HG02884 (cell line): Measurements from ENCODE around the gene ZMPSTE24.
A peak's percentile ranks its signal among the peaks of the same experiment; 100 is the strongest.

Source experiments
- ATAC-seq: cut with Tn5 transposase; IDR thresholded peaks from one replicate; pipeline ENCODE4 v1.9.1; 2021; ENCODE audit warnings: mild to moderate bottlenecking, moderate library complexity; ENCODE audit not compliant: unreplicated experiment

ZMPSTE24 gene

GRCh38 chr1:40257313-40257687 is 736 bp upstream of the ZMPSTE24 start:
- ATAC-seq = peak; percentile 10

DNA sequence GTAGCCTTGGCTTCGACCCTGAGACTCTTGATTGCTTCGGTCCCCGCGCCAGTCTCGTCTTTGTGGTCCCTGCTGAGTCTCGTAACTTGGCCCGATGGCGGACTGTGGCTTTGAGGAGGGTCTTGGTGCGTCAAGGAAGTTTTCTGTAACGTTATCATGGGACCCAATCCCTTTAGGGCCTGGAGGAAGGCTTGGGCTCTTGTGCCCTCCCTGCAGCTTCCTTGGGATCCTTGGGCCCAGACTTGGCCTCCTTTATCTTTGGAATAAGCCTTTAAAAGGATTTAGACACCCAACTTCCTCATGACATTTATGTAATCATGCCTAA is 371 bp downstream of the ZMPSTE24 start:
- ATAC-seq = no peak

DNA sequence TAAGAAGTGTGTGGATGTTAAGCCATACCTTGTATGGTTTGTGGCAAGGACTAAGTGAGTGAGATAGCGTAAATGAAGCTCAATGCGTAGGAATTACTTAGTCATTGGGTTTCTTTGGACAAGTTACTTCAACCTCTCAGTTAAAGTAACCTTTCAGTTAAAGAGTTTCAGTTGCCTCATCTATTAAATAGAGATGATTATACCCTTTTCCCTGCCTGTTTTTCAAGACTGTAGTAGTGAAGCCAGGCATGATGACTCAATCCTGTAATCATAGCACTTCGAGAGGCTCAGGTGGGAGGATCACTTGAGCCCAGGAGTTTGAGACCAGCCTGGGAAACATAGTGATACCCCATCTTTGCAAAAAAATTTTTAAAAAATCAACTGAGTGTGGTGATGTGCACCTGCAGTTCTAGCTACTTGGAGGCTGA is 6.3 kb downstream of the ZMPSTE24 start:
- ATAC-seq = no peak

- no peak for ATAC-seq
These were observed 7.3 kb downstream of the ZMPSTE24 start for GRCh38 chr1:40265298-40265697.

DNA sequence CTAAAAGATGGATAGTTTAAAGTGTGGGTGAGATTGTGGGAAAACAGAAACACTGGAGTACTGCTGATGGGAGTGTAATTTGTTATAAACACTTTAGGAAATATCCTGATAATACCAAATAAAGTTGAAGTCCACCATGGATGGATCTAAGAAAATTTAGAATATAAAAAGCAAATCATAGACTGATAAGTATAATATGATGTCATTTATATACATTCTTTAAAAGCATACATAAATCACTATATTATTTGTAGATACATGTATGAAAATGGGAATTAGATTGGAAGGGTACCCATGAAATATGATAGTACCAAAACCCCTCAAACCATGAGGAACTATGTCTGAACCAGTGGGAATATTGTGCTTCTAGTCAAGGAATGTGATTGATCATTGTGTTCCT is 7.9 kb downstream of the ZMPSTE24 start:
- no peak for ATAC-seq

- no peak for ATAC-seq
These were observed 8.9 kb downstream of the ZMPSTE24 start for GRCh38 chr1:40266786-40267535.

GRCh38 chr1:40267767-40268187 is 9.7 kb downstream of the ZMPSTE24 start:
- no peak for ATAC-seq

DNA sequence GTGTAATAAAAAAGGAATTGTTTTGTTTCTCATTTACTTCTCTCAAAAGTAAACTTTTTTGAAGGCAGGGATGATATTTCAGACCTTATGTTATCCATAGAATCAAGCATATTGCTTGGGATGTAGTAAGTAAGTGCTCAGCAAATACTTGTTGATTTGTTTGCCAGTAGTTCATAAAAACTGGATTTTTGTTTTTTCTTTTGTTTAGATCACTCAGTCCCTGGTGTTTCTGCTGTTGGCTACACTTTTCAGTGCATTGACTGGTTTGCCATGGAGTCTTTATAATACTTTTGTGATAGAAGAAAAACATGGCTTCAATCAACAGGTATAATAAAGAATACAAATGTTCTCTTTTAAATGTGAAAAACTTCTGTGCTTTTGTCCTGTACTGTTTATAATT is 10.2 kb downstream of the ZMPSTE24 start:
- no peak for ATAC-seq

GRCh38 chr1:40270152-40270834 is 12.3 kb downstream of the ZMPSTE24 start:
- ATAC-seq = no peak

DNA sequence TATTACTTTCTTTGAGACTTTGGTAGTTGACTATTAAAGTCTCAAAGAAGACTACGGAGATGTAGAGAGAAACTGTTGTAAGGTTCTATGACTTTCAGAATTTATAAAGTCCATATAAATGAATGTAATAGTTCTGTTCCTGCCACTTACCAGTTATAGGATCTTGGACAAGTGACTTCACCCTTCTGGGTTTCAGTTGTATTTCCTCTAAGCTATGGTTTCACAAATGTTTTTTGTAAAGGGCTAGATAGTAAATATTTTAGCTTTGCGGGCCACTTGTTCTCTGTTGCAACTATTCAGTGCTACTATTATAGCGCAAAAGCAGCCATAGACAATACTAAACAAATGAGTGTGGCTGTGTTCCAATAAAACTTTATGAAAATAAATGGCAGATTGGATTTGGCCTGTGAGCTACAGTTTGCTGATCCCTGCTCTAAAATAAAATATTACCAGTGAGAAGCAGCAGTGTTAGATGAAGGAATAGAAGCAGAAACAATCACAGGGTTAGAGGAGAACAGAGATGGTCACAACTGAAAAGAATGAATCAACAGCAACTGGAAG is 14.7 kb downstream of the ZMPSTE24 start:
- ATAC-seq = no peak

- no peak for ATAC-seq
These were observed 15.6 kb downstream of the ZMPSTE24 start for GRCh38 chr1:40273547-40274166.

- ATAC-seq = no peak
These were observed 16.3 kb downstream of the ZMPSTE24 start for GRCh38 chr1:40274331-40274730.

DNA sequence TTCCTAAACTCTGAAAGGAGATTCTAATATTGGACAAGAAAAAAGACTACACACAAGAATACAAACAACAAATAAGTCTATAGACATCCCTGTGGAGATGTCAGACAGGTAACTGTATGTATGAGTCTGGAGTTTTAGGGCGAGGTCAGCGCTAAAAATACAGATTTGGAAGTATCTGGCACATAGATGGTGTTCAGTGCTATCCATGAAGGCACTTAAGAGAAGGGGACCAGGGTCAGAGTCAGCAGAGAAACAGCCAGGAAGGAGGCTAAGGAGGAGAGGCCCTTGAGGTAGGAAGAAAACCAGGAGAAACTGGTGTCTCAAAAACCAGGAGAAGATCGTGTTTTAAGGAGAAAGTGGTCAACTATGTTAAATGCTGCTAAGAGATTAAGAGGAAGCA is 18.1 kb downstream of the ZMPSTE24 start:
- no peak for ATAC-seq

DNA sequence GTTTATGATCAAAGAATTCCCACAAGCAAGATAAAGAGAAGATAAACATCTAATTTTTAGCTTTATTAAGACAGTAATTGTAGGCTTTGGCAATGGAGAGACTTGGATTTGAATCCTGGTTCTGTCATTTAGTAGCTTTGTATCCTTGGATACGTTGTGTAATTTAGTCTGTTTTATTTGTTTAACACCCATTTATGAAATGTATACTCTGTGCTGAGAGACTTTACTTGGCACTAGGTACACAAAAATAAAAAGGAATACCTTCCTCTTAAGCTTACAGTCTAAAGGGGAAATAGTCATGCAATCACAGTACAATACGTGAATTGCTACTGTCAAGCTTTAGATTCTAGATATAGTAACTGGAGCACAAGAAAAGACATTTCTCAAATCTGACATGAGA is 23.8 kb downstream of the ZMPSTE24 start:
- ATAC-seq = no peak

DNA sequence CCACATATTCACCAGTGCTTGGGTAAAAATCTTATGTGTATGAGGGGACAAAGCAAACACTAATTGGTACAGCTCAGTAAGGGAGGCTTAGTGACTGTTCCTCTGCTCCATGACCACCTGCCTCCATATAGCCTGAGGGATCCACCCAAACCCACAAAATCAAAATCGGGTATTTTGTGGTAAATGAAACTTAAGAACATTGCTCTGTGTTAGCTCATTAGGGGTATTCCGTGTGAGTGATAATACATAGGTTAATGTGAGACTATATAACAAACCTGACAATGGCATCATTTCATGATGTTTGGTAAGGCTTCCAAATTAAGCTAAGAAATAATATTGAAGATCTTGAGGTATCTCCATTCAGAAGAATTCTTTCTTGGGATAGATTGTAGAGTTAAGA is 33.3 kb downstream of the ZMPSTE24 start:
- ATAC-seq = no peak

DNA sequence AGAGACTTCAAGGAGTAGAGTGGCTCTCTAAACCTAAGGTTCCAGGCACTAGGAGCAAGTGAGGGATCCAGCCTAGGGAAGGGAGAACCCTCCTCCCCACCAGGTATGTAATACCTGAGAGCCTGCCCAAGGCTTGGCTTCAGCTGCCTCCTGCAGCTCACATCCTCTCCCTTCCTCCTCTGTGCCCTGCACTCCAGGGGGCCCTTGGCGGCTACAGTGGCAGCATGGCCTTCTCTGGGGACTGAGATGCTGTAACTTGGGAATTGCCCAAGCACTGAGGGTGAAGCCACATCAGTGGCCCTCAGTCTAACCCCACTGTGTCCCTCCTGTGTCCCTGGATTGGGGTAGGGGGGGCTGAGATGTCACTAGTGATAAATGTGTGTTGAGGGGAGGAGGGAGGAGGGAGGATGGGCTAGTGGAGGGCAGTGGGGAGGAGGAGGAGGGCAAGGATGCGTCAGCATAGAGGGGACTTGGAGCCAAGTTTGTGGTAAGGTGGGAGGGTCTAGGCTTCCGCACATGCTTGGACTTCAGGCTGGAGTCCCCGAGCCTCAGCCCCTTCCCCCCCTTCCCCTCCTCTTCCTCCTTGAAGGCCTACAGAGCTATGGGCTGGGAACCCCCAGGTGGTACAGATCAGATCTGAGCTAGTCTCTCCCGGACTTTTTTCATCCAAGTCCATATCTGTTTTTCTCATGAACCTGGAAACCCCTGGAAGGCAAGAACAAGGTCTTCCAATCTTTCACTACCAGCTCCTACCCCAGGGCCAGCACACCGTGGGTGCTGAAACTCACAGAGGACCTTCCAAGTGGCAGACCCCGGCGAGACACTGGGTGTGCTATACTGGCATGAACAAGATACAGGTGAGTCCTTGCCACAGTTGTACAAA is 41.6 kb downstream of the ZMPSTE24 start:
- ATAC-seq = no peak

GRCh38 chr1:40300249-40300567 is 42.2 kb downstream of the ZMPSTE24 start:
- ATAC-seq = no peak

DNA sequence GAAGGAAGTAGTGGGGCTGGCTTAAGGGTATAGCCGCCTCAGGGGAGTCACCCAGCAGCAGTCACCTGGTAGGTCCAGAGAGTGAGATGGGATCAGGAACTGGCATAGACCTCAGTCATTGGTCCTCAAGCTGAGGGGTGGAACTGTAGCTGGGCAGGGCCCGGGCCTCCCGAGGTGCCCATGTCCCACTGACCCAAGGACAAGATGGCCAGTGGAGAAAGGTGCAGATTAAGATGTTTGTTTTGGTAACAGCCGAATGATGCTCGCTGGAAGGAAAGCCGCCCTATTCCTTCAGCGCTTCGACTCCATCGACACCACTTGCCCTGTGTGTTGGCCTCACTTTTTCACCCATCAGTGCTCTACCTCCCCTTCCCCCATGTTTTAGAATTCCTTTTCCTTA is 42.6 kb downstream of the ZMPSTE24 start:
- no peak for ATAC-seq

GRCh38 chr1:40301066-40301465 is 43.0 kb downstream of the ZMPSTE24 start:
- no peak for ATAC-seq

GRCh38 chr1:40301541-40302299 is 43.7 kb downstream of the ZMPSTE24 start:
- ATAC-seq = no peak
